Uterus (tissue), 2 donors: ENCODE results near the gene ST6GALNAC3.

ENCODE experiments used
- POLR2A ChIP-seq, 2 donors: fragments of 450-650 bp; IDR thresholded peaks; one replicate each; pipeline ENCODE4 v1.6.1; 2016; ENCODE audit warnings: antibody characterized with exemption in 2 of 2, mild to moderate bottlenecking in 1 of 2, moderate library complexity in 1 of 2
- TF ChIP-seq, protein P1 (sequence below), 4 experiments: fragments of 200-600 bp in 2 of 4; fragments of 450-650 bp in 2 of 4; sonication (generic) in 2 of 4; IDR thresholded peaks; one replicate each; pipeline ENCODE4 v1.5.1; 2016 to 2019; ENCODE audit warnings: antibody characterized with exemption in 4 of 4, mild to moderate bottlenecking in 2 of 4, moderate library complexity in 1 of 4

DNA sequence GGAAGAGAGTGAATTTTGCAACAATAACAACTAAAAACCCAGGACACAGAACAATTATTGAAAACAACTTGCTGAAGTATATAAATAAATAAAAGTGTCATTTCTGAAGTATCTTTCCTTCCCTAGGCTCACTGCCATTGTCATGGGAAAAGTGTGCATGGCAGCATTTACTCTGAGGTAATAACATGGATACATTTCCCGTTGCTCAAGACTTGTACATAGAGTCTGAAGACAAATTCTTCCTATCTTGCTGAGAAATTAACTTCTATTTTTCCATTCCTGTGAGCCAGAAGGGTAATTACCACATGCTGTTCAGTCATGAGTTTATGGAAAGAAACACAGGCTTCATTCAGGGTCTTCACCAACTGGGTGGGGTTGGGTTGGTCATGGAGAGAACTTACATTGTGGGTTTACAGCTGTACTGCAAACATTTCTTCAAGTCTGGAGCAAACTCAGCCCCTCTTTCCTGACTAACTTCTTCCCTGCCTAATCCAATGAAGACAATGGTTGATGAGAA lies 32.2 kb downstream of the ST6GALNAC3 start:
- TF ChIP-seq POLR2A (IDR thresholded peaks at IDR 0.05) = no peak
- TF ChIP-seq, protein P1, sequence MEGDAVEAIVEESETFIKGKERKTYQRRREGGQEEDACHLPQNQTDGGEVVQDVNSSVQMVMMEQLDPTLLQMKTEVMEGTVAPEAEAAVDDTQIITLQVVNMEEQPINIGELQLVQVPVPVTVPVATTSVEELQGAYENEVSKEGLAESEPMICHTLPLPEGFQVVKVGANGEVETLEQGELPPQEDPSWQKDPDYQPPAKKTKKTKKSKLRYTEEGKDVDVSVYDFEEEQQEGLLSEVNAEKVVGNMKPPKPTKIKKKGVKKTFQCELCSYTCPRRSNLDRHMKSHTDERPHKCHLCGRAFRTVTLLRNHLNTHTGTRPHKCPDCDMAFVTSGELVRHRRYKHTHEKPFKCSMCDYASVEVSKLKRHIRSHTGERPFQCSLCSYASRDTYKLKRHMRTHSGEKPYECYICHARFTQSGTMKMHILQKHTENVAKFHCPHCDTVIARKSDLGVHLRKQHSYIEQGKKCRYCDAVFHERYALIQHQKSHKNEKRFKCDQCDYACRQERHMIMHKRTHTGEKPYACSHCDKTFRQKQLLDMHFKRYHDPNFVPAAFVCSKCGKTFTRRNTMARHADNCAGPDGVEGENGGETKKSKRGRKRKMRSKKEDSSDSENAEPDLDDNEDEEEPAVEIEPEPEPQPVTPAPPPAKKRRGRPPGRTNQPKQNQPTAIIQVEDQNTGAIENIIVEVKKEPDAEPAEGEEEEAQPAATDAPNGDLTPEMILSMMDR (IDR thresholded peaks at IDR 0.05) = no peak
